Measurements from ENCODE around the gene EIPR1.
"Not testable (repeated sequence)": the region's sequence is repeated elsewhere in the genome, so short reads cannot be mapped to it uniquely, and the experiment has no call there.

The EIPR1 gene

DNA sequence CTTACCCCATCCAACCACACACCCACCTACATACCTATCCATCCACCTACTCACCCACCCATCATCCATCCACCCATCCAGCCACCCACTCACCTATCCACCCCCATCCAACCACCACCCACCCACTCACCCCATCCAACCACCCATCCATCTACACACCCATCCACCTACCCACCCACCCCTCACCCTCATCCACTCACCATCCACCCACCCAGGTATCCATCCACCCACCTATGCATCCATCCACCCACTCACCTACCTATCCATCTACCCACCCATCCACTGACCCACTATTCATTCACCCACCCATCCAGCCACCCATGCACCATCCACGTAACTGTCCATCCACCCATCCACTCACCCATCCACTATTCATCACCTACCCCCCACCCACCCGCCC, 194.8 kb downstream of the EIPR1 start:
- no peak overlapping the region for H3K27ac ChIP-seq
- no peak overlapping the region for H3K4me3 ChIP-seq
- no peak for TF ChIP-seq CTCF (IDR thresholded peaks at IDR 0.05)
- no peak for DNase-seq (ENCODE audit: low spot score)

DNA sequence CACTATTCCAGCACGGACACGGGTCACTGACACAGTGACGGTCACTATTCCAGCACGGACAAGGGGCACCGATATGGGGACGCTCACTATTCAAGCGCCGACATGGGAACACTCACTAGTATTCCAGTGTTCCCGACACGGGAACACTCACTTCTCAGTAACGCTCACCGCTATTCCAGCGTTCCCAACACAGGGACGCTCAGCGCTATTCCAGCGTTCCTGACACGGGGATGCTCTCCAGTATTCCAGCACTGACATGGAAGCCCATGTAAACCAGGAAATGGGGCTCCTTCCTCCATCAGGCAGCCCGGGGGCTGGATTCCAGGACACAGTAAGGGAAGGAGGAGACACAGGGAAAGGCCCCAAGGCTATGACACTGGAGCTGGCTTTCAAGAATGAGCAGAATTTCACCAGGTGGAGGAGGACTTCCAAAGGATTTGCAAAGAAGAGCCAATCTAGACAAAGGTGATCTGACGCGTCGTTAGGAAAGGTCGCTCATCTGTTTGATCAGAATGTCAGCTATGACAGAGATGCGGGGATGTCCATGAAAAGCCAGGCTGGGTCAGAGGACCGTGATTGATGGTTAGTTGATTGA, 196.1 kb downstream of the EIPR1 start:
- TF ChIP-seq CTCF (IDR thresholded peaks at IDR 0.05), result no peak

DNA sequence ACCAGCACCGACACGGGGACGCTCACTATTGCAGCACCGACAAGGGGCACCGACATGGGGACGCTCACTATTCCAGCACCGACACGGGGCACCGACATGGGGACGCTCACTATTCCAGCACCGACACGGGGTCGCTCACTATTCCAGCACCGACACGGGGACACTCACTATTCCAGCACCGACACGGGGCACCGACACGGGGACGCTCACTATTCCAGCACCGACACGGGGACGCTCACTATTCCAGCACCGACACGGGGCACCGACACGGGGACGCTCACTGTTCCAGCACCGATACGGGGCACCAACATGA, 196.8 kb downstream of the EIPR1 start:
- H3K27ac ChIP-seq; H3K4me3 ChIP-seq; DNase-seq (ENCODE audit: low spot score): not testable (repeated sequence)

More for the DNA sequence above, 196.1 kb downstream of the EIPR1 start:
- no peak for DNase-seq (ENCODE audit: low spot score)
- Histone ChIP-seq H3K4me3 (no peak overlapping the region), H3K27ac (no peak overlapping the region)

DNA sequence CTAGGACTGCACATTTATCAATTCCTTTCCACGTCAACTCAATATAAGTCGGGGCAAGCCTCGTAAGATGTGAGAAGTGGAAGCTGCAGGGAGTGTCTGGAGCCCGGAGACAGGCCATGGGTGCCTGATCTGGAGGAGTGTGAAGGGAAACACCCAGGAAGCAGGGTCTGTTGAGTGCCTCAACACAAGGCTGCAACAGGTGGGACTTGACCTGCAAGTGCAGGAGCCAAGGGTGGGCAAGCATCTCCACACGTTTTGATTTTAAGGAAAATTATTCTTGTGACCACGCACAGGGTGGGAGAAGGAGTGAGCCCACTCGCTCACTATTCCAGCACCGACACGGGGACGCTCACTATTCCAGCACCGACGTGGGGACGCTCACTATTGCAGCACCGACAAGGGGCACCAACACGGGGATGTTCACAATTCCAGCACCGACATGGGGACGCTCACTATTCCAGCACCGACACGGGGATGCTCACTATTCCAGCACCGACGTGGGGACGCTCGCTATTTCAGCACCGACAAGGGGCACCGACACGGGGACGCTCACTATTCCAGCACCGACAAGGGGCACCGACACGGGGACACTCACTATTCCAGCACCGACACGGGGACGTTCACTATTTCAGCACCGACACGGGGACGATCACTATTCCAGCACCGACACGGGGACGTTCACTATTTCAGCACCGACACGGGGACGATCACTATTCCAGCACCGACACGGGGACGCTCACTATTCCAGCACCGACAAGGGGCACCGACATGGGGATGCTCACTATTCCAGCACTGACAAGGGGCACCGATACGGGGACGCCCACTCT, 197.3 kb downstream of the EIPR1 start:
- no peak for TF ChIP-seq CTCF (IDR thresholded peaks at IDR 0.05)
- DNase-seq (ENCODE audit: low spot score), result no peak
- no peak overlapping the region for H3K4me3 ChIP-seq
- H3K27ac ChIP-seq, result no peak overlapping the region

- no peak for TF ChIP-seq CTCF (IDR thresholded peaks at IDR 0.05)
- DNase-seq (ENCODE audit: low spot score), result no peak
- Histone ChIP-seq H3K4me3 (no peak overlapping the region), H3K27ac (no peak overlapping the region)
These were observed 198.0 kb downstream of the EIPR1 start for GRCh38 chr2:3179626-3180025.

DNA sequence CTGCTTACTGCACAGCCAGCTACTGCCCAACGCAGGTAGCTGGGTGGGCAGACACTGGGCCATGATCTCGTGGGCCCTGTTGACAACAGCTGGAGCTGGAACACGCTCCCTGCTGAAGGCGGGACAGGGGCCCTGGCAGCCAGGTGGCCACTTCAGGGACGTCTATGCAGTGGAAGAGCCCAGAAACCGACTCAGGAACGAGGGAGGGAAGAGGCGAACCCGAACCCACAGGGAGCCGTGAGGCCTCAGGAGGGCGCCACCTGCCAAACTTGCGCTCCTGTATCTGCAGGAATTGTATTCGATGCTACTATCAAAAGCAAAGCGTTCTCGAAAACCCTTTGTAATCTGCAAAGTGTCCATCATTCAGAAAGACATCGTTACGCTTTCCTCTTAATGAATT, 198.4 kb downstream of the EIPR1 start:
- no peak for DNase-seq (ENCODE audit: low spot score)
- H3K27ac ChIP-seq, result no peak overlapping the region
- no peak overlapping the region for H3K4me3 ChIP-seq
- TF ChIP-seq CTCF (IDR thresholded peaks at IDR 0.05), result no peak

DNA sequence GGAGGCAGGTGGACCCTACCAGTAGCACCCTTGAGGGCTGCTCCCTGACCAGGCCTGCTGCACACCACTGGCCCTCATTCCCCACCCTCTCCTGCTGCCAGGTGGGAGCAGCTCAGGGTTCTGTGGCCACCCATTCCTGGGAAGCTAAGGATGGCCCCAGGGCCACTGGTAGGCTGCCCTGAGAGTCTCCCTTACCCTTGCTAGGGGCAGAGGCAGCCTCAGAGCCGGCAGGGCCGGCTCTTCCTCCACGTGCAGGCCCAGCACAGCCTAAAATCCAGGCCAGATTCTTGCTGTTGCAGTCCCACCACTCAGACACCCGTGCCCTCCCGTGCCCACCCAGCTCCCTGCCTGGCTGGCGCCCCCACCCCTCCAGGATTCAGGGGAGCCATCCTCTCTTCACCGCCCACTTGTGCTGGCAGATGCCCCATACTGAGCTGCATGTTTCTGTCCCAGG, 199.0 kb downstream of the EIPR1 start:
- no peak for DNase-seq (ENCODE audit: low spot score)
- no peak for TF ChIP-seq CTCF (IDR thresholded peaks at IDR 0.05)
- no peak overlapping the region for H3K27ac ChIP-seq
- no peak overlapping the region for H3K4me3 ChIP-seq
